SH-SY5Y (cell line): ENCODE results near the gene ASIP.

Experiments
- GATA2 ChIP-seq: IDR thresholded peaks from 2 replicates; pipeline ENCODE4 v1.6.1; 2011; ENCODE audit warnings: mild to moderate bottlenecking, low read depth, low read length
- GATA3 ChIP-seq: IDR thresholded peaks from 2 replicates; pipeline ENCODE4 v1.6.1; 2011; ENCODE audit warnings: low read depth, mild to moderate bottlenecking, low read length, moderate library complexity

The ASIP gene

DNA sequence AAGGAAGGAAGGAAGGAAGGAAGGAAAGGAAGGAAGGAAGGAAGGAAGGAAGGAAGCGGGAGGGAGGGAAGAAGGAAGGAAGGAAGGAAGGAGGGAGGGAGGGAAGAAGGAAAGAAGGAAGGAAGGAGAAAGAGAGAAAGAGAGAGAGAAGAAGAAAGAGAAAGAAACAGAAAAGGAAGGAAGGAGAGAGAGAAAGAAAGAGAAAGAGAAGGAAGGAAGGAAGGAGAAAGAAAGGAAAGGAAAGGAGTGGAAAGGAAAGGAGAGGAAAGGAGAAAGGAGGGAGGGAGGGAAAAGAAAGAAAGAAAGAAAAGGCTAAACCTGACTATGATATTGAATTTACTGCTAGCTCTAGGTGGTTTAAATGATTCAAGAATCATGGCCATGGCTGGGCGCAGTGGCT, 5.3 kb upstream of the ASIP start:
- TF ChIP-seq GATA2 (no peak), GATA3 (no peak)

DNA sequence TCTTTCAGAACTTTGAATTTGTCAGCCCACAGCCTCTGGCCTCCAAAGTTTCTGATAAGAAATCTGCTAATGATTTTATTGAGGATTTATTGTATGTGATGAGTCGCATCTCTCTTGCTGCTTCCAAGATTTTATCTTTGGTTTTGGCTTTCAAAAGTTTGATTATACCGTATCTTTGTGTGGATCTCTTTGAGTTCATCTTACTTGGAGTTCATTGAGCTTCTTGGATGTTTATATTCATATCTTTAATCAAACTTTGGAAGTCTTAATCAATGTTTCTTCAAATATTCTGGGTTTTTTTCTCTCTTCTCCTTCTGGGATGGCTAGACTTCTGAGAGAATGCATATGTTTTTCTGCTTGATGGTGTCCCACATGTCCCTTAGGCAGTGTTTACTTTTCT, 3.3 kb upstream of the ASIP start:
- TF ChIP-seq GATA3 = no peak
- TF ChIP-seq GATA2 = no peak

DNA sequence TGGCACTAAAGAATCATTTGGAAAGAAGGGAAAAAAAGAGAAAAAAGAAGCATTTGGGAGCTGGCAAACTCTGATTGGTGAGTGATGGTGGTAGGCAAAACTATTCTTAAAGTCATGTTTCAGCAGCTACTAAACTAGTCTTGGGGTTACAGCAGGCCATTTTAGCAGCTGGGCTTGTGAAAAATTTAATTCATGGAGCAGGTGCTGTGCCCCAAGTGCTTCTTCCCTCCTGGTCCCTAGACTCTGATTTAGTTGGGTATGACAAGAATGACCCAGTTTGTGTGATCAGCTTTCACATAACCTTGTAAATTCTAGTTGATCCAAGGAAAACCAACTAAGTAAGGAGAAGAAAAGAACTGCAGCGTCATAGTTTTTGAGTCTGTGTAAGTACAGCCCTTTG, 1.1 kb upstream of the ASIP start:
- TF ChIP-seq GATA2 (no peak), GATA3 (no peak)

DNA sequence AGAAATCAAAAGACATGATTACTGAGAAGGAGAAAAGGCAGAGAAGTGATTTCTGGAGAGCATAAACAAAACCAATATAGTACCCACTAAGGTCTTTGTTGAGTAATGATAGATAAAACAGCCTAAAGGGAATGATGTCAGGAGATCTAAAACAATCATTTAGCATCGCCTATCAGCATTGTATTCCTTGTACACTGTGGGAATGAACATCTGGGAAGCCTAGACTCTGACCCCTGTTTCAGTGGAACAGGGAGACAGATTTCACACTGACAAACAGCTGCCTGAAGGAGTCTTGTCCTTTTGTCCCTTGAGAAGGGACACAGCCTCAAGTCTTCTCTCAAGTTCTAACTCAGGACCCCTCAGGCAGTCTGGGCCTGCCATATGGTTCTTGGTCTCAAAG, 1.7 kb downstream of the ASIP start:
- TF ChIP-seq GATA3 = no peak
- TF ChIP-seq GATA2 = no peak

DNA sequence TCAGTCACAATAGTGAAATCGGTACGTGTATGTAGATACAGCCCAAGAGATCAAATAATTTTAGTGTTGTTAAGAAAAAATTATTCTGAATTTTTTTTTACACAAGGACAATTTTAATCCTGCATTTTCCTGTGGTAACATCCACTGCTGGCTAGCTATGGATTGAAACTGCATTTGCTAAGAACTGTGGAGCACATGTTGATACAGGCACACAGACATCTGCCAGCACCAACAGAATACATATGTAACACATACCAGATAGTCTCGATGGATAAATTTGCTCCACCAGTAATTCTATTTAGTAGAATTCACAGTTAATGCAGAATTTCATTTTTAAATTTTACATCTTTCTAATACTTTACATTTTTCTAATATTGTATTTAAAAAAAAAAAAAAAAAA, 2.2 kb downstream of the ASIP start:
- TF ChIP-seq GATA2 = no peak
- TF ChIP-seq GATA3 = no peak

DNA sequence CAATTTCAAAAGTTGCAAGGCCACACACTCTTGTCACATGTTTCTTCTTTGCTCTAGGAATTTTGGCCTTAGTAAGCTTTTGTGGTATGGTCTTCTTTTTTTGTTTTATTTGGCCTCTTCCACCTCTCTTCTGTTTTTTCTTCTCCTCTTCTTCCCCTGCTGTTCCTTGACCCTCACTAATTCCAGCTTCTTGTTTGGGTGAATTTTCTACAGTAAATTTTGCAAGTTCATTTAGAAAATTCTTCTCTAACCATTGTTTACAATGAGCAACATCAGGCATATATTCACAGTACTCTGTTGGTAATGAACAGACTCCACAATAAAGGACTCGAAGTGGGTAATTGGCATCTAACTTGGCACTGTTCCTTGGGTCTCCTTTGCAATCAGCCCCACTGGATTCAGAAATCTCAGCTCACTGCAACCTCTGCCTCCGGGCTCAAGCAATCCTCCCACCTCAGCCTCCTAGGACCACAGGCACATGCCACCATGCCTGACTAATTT, 5.0 kb downstream of the ASIP start:
- TF ChIP-seq GATA3 = no peak
- no peak for TF ChIP-seq GATA2

DNA sequence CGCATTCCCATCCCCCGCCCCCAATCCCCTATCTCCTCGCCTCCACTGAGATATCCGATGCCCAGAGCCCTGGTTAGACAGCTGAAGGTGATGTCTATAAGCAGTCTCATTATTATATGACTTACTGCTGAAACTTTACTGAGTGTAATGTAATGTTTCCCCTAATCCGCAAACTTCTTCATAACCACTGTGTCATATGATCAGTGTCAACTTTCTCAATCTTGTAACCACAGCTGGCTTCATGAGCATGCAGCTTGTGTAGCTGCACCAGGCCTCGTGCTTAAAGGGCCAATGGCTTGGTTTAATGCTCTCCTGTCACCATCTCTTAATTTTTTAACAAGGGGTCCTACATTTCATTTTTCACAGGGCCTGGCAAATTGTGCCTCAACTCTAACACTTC, 8.1 kb downstream of the ASIP start:
- TF ChIP-seq GATA2 = no peak
- TF ChIP-seq GATA3 = no peak

DNA sequence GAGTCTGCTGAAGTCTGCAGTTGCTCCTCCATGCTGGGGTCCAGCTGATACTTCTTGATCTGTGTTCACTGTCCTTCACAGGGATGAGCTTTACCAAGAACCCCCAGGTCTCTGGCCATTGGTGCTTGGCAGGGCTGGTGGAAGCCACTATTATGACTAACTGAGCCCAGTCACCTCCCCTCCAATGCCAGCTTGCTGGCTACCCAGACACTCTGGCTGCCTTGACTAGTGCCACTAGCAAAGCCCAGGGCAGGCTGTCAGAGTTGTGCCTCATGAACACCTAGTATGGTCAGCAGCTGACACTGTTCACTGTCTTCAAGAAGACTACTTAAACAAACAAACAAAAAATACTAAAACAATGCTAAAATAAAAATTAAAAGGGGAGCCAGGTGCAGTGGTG, 8.8 kb downstream of the ASIP start:
- TF ChIP-seq GATA2 (no peak), GATA3 (no peak)

DNA sequence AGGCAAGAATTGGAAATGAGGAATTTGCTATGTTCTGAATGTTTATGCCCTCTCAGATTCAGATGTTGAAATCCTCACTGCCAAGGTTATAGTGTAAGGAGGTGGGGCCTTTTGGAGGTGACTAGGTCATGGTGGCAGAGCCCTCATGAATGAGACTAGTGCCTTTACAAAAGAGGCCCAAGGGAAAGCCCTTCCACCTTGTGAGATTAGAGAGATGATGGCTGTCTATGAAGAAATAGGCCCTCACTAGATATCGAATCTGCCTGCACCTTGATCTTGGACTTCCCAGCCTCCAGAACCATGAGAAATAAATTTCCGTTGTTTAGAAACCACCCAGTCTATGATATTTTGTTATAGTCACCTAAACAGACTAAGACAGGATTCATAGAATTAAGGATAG, 10.4 kb downstream of the ASIP start:
- TF ChIP-seq GATA3 (no peak), GATA2 (no peak)

DNA sequence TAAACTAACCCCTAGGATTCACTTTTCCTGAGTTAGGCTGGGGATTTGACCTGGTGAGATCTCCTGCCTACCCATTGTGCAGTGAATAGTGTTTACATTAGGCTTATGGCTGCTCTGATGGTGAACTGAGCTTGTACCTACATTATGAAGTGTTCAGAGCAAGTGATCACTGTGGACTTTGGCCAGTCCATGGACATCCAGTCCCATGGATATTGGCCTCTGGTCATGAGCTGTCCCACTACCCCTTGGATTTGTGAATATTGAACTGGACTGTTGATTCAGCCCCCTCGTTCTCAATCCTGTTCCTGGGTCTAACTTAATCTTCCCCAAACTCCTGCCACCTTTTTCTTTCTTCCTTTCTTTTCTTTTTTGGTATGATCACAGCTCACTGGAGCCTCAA, 13.8 kb downstream of the ASIP start:
- TF ChIP-seq GATA2 (no peak), GATA3 (no peak)

DNA sequence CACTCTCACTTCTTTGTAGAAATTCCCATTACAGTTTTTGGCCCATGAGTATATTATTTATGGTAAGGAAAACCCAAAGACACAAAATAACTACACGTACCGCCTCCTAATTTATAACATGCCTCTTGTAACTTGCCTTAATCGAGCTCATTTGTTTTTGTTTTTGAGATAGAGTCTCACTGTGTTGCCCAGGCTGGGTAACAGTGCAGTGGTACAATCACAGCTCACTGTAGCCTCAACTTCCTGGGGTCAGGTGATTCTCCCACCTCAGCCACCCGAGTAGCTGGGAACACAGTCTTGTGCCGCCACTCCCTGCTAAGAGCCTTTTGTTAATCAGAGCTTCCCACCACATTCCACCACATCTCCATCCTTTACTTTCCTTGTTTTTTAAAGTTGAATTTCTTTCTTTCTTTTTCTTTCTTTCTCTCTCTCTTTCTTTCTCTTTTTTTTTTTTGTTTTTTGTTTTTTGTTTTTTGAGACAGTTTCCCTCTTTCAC, 15.5 kb downstream of the ASIP start:
- TF ChIP-seq GATA2 (no peak), GATA3 (no peak)

DNA sequence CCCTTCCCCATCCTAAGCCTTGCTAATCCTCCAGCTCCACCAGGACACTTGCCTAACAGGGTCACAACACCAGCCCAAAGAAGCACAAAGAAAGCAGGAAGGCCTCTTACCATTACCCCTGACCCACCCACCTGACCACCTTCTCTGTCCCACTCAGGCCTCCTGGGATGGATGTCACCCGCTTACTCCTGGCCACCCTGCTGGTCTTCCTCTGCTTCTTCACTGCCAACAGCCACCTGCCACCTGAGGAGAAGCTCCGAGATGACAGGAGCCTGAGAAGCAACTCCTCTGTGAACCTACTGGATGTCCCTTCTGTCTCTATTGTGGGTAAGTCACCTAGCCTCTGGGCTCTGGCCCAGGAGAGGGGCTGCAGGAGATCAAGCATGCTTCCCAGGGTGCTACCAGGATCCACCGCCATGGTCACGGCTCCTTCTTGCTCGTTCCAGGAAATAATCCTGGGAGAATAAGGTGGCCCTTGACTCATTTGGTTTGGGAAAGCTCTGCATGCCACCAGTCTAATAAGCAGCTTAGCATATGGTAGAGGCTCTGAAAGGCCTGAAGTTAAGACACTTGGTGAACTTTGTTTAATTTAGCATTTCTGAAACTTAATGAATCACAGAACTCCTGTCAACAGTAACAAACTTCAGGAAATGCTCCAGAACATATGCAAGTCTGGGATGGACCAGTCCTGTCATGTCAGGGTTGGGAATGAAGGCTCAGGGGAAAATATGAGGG, 19.2 kb downstream of the ASIP start:
- no peak for TF ChIP-seq GATA2
- TF ChIP-seq GATA3 = no peak

DNA sequence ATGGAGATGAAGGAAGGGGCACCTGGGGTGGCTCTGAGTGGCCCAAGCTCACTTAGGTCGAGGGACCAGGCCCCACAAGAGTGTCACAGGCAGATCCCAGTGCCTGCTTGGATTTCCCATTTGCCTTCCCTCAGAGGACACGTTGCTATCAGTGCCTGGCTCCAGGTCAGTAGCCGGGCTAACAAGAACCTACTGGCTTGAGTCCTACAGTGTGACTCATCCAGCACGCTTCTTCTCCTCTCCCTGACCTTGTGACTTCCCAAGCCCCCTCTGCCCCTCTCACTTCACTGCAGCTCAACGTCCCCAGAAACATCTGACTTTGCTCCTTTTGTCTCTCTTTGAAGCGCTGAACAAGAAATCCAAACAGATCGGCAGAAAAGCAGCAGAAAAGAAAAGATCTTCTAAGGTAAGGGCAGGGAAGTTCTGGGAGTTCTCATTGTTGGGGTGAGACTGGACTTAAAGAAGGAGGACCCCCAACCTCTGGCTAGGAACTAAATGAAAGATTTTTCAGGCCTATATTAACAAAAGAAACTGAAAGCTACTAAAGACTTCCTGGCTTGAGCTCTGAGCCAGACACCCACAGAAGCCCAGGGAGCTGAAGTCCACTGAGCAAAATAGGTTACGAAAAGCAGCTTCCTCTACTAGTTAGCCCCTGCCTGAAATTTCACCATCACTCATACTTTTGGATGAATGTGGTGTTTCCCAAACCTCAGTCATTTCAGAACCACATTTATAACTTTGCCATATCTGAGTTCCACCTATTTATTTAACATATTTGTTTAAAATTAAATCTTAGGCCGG, 21.5 kb downstream of the ASIP start:
- TF ChIP-seq GATA3 (no peak), GATA2 (no peak)

DNA sequence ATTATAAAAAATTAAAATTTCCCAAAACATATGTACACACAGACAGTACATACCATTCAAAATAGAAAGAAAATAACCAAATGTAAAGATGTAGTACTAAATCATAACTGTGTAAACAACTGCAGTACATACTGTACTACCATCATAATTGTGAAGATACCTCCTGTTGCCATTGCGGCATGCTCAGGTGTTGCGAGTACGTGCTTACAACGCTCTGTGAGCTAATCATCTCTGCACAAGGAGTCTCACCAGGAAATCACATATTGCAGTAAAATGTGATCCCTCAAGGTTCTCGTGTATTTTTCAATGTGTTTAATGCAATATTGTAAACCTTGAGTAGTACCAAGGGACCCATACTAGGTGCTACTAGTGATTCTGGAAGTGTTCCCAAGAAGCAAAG, 22.9 kb downstream of the ASIP start:
- TF ChIP-seq GATA2 (no peak), GATA3 (no peak)

DNA sequence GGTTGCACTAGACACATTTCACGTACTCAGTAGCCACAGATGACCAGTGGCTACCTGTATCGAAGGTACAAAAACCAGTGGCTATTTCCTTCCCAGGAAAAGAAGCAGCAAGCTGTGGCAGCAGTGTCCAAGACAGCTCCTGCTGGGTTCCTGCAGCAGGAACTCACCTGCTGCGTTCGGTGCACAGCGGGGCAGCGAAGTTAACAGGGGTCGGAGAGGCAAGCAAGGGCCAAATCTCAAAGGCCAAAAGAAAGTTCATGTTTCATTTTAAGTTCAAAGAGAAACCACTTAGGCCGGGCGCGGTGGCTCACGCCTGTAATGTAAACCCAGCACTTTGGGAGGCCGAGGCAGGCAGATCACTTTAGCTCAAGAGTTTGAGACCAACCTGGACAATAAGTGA, 26.9 kb downstream of the ASIP start:
- no peak for TF ChIP-seq GATA2
- no peak for TF ChIP-seq GATA3
